Neural progenitor cell (in vitro differentiated cells): ENCODE data around the gene WIPF2. TPM values are rescaled to one million over a fixed set of nuclear protein-coding genes. Genes with fewer than 3 reads are reported as not detected.
A peak's percentile ranks its signal among the peaks of the same experiment; 100 is the strongest.

ENCODE experiments used
- DNase-seq: peaks from one replicate; pipeline ENCODE4 v3.0.0-alpha.2; 2016; ENCODE audit warnings: low spot score
- H2AFZ ChIP-seq: fragments of 200-600 bp; sonication (generic); replicated peaks from 2 replicates; pipeline ENCODE4 v1.6.1; 2016; ENCODE audit warnings: antibody characterized with exemption
- H3F3A ChIP-seq: fragments of 200-600 bp; sonication (generic); 2 replicates; pipeline ENCODE4 v1.6.1; 2016; ENCODE audit warnings: antibody characterized with exemption, low read depth
- H3K27ac ChIP-seq: fragments of 200-600 bp; sonication (generic); 2 replicates; pipeline ENCODE4 v1.5.1; 2016; ENCODE audit warnings: mild to moderate bottlenecking
- H3K27me3 ChIP-seq: fragments of 200-600 bp; sonication (generic); 2 replicates; pipeline ENCODE4 v1.6.1; 2016; ENCODE audit warnings: mild to moderate bottlenecking, moderate library complexity
- H3K36me3 ChIP-seq: fragments of 200-600 bp; sonication (generic); 2 replicates; pipeline ENCODE4 v1.5.1; 2016
- H3K4me1 ChIP-seq: fragments of 200-600 bp; sonication (generic); 2 replicates; pipeline ENCODE4 v1.6.1; 2016; ENCODE audit warnings: mixed run types
- H3K4me2 ChIP-seq: fragments of 200-600 bp; sonication (generic); 2 replicates; pipeline ENCODE4 v1.6.1; 2016
- H3K4me3 ChIP-seq: fragments of 200-600 bp; sonication (generic); 2 replicates; pipeline ENCODE4 v1.5.1; 2016
- H3K79me2 ChIP-seq: fragments of 200-600 bp; sonication (generic); 2 replicates; pipeline ENCODE4 v1.6.1; 2016; ENCODE audit warnings: low read depth
- H3K9ac ChIP-seq: fragments of 200-600 bp; sonication (generic); 2 replicates; pipeline ENCODE4 v1.6.1; 2016
- H3K9me3 ChIP-seq: fragments of 200-600 bp; sonication (generic); 2 replicates; pipeline ENCODE4 v1.5.1; 2016; ENCODE audit warnings: low read depth
- H4K20me1 ChIP-seq: fragments of 200-600 bp; sonication (generic); 2 replicates; pipeline ENCODE4 v1.6.1; 2016; ENCODE audit warnings: low read depth
- H3K27ac Mint-ChIP-seq: 3 replicates; pipeline ENCODE4 v1.8.0; 2021; ENCODE audit warnings: mixed read lengths
- H3K27me3 Mint-ChIP-seq: 2 replicates; pipeline ENCODE4 v1.8.0; 2022; ENCODE audit warnings: low read depth, mild to moderate bottlenecking, inconsistent platforms, moderate library complexity, mixed read lengths; ENCODE audit not compliant: insufficient read depth
- H3K36me3 Mint-ChIP-seq: 3 replicates; pipeline ENCODE4 v1.8.0; 2021; ENCODE audit warnings: mixed read lengths
- H3K4me1 Mint-ChIP-seq: 3 replicates; pipeline ENCODE4 v1.8.0; 2021; ENCODE audit warnings: mixed read lengths
- H3K4me3 Mint-ChIP-seq: 3 replicates; pipeline ENCODE4 v1.8.0; 2021; ENCODE audit warnings: mild to moderate bottlenecking, moderate library complexity, mixed read lengths
- H3K9me3 Mint-ChIP-seq: 3 replicates; pipeline ENCODE4 v1.8.0; 2020; ENCODE audit warnings: mixed read lengths
- EZH2 ChIP-seq: fragments of 200-600 bp; sonication (generic); IDR thresholded peaks from 2 replicates; pipeline ENCODE4 v1.6.1; 2017; ENCODE audit warnings: antibody characterized with exemption, mild to moderate bottlenecking, moderate library complexity
- EZH2phosphoT487 ChIP-seq: fragments of 200-600 bp; sonication (generic); IDR thresholded peaks from 2 replicates; pipeline ENCODE4 v1.6.1; 2017; ENCODE audit warnings: antibody characterized with exemption
- total RNA-seq: library from RNA; depleted of rRNA; stranded (reverse); fragments of >200 nt; gene quantifications from 2 replicates; pipeline ENCODE4 v1.2.3, GENCODE V29; 2015; ENCODE audit warnings: low replicate concordance
- TF ChIP-seq, protein P1 (sequence below): fragments of 200-600 bp; sonication (generic); IDR thresholded peaks from 2 replicates; pipeline ENCODE4 v1.5.1; 2017; ENCODE audit warnings: antibody characterized with exemption, mild to moderate bottlenecking

WIPF2 gene
- total RNA-seq, 1 donor from 2014 or later, result 6.8 TPM

DNA sequence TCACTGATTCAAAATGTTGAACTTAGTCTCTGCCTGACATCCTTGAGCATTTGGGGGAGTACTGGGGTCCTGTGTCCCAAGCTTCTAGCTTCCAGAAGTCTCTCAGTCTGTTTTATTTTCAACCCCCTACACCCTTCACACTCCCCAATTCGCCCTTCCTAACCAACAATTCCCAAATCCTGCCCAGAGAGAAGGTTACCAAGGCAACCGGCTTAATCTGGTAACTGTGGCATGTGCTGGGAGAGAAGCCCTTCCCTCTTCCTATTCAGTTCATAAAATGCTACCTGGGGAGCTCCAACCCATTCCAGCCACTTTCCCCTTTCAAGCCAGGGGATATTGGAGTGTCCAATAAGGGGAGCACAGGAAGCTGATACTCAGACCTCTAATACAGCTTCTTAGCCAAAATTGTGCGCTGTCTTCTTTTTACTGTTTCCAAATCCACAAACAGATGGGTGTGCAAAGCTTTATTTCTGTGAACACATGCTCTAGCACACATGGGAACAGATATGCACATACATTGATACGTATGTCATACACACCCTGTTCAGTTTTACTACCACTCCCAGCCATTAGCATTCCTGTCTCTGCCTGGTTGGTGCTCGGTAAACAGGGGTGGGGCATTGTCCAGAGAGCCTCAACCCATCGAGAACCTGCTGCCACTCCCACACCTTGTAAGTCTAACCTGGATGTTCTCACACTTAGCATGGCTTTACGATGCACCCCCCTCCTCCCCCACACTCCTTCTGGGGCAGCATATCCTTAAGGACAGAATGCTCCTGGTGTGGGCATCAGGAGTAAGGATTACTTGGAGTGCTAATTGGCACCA lies 43.0 kb upstream of the WIPF2 start:
- Mint-ChIP-seq H3K4me3 (peak overlapping the region; percentile 77), H3K36me3 (peaks cover 22% of the 10 kb centered on the region), H3K9me3 (no peaks in the 10 kb centered on the region), H3K27ac (no peak overlapping the region), H3K4me1 (peaks cover 43% of the 10 kb centered on the region), H3K27me3 (no peaks in the 10 kb centered on the region)
- Histone ChIP-seq H2AFZ (no peak overlapping the region), H3F3A (peaks cover 57% of the 10 kb centered on the region), H3K4me3 (no peak overlapping the region), H3K79me2 (no peaks in the 10 kb centered on the region), H3K9me3 (no peaks in the 10 kb centered on the region), H3K36me3 (peaks cover 6% of the 10 kb centered on the region), H4K20me1 (peaks cover 42% of the 10 kb centered on the region), H3K9ac (no peak overlapping the region), H3K4me2 (peak overlapping the region; percentile 50), H3K27me3 (no peaks in the 10 kb centered on the region), H3K4me1 (peaks cover 36% of the 10 kb centered on the region), H3K27ac (no peak overlapping the region)
- TF ChIP-seq EZH2phosphoT487, result no peak
- no peak for TF ChIP-seq EZH2
- TF ChIP-seq, protein P1, sequence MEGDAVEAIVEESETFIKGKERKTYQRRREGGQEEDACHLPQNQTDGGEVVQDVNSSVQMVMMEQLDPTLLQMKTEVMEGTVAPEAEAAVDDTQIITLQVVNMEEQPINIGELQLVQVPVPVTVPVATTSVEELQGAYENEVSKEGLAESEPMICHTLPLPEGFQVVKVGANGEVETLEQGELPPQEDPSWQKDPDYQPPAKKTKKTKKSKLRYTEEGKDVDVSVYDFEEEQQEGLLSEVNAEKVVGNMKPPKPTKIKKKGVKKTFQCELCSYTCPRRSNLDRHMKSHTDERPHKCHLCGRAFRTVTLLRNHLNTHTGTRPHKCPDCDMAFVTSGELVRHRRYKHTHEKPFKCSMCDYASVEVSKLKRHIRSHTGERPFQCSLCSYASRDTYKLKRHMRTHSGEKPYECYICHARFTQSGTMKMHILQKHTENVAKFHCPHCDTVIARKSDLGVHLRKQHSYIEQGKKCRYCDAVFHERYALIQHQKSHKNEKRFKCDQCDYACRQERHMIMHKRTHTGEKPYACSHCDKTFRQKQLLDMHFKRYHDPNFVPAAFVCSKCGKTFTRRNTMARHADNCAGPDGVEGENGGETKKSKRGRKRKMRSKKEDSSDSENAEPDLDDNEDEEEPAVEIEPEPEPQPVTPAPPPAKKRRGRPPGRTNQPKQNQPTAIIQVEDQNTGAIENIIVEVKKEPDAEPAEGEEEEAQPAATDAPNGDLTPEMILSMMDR, result no peak
- DNase-seq, result peak; percentile 70

DNA sequence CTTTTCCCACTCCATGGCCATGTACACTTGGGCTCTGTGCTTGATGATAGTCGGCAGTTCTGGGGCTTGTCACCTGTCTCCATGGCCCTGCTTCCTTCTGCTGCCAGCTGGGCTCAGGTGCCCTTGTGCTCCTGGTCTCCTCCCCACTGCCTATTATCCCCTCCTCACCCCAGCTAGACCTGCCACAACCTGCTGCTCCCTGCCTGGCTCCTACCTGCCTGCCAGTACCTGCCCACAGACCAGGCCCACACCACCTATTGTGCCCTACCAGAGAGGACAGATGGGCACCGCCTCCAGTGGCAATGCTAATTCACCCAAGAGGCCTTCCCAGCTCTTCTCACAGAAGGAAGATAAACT lies 42.4 kb upstream of the WIPF2 start:
- H3K27me3 ChIP-seq, result no peaks in the 10 kb centered on the region
- H3K36me3 ChIP-seq, result peaks cover under 1% of the 10 kb centered on the region
- H2AFZ ChIP-seq, result no peak overlapping the region
- no peaks in the 10 kb centered on the region for H3K9me3 Mint-ChIP-seq
- no peak for TF ChIP-seq EZH2
- TF ChIP-seq EZH2phosphoT487, result no peak
- TF ChIP-seq, protein P1, result no peak
- H3K4me3 ChIP-seq, result no peak overlapping the region
- H3K9me3 ChIP-seq, result no peaks in the 10 kb centered on the region
- no peak overlapping the region for H3K4me2 ChIP-seq
- peaks cover 43% of the 10 kb centered on the region for H3K4me1 Mint-ChIP-seq
- no peak overlapping the region for H3K27ac ChIP-seq
- no peak for DNase-seq
- no peaks in the 10 kb centered on the region for H3K79me2 ChIP-seq
- peaks cover 17% of the 10 kb centered on the region for H3K36me3 Mint-ChIP-seq
- H3K9ac ChIP-seq, result no peak overlapping the region
- peaks cover 53% of the 10 kb centered on the region for H3F3A ChIP-seq
- no peak overlapping the region for H3K27ac Mint-ChIP-seq
- no peaks in the 10 kb centered on the region for H3K27me3 Mint-ChIP-seq
- H4K20me1 ChIP-seq, result peaks cover 42% of the 10 kb centered on the region
- H3K4me3 Mint-ChIP-seq, result peak overlapping the region; percentile 77
- H3K4me1 ChIP-seq, result peaks cover 36% of the 10 kb centered on the region

DNA sequence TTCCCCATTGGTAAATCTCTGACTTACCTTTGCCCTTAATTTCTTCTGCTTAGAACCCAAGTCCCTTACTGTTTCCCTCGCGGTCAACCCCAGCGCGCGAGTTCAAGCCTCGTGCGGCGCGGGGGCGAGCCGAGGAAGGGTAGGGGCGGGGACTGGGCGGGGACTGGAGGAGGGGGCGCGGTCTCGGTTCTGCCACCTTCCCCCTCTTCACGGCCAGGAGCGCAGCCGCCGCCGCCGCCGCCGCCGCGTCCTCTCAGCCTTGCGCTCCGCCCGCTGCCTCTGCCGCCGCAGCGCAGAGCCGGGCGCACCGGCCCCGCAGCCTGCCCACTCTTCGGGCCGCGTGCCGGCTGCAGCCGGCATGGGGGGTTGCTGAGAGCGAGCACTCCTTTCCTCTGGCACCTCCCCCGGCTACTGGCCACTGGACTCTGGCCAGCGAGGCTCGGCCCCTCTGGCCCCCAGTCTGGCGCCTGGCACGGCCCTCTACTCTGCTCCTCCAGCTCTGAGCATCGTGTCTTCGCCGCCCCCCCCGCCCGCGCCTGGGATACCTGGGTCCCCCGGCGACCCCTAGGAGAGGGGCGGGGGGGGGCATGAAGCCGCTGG lies 41.7 kb upstream of the WIPF2 start, which contains the start of gene RAPGEFL1:
Gene RAPGEFL1, plus strand, starts transcription at position 196 of the 600 bp plus-strand sequence. Its CDS starts 392 bp downstream, at position 588.
- Mint-ChIP-seq H3K27ac (no peak within 1 kb of the TSS), H3K9me3 (no peaks in the 10 kb centered on the region), H3K4me3 (peak within 1 kb of the TSS; percentile 77), H3K36me3 (peaks cover 17% of the 10 kb centered on the region), H3K4me1 (peaks cover 43% of the 10 kb centered on the region), H3K27me3 (no peaks in the 10 kb centered on the region)
- H3F3A ChIP-seq, result peaks cover 46% of the 10 kb centered on the region
- TF ChIP-seq EZH2phosphoT487, result no peak
- TF ChIP-seq, protein P1, result no peak
- no peak for TF ChIP-seq EZH2
- H3K9me3 ChIP-seq, result no peaks in the 10 kb centered on the region
- H3K27me3 ChIP-seq, result no peaks in the 10 kb centered on the region
- peaks cover 36% of the 10 kb centered on the region for H3K4me1 ChIP-seq
- H3K9ac ChIP-seq, result no peak within 1 kb of the TSS
- H3K79me2 ChIP-seq, result no peaks in the 10 kb centered on the region
- DNase-seq, result peak; percentile 91
- H3K27ac ChIP-seq, result no peak within 1 kb of the TSS
- no peaks in the 10 kb centered on the region for H3K36me3 ChIP-seq
- peak within 1 kb of the TSS; percentile 96 for H3K4me2 ChIP-seq
- H4K20me1 ChIP-seq, result peaks cover 42% of the 10 kb centered on the region
- no peak within 1 kb of the TSS for H2AFZ ChIP-seq
- H3K4me3 ChIP-seq, result peak within 1 kb of the TSS; percentile 60
